ENCODE measurements around the gene EXOC3L2. TPM values are rescaled to one million over a fixed set of nuclear protein-coding genes. Genes with fewer than 3 reads are reported as not detected.
"Not testable (repeated sequence)": the region's sequence is repeated elsewhere in the genome, so short reads cannot be mapped to it uniquely, and the experiment has no call there.

The EXOC3L2 gene
- total RNA-seq, 1 donor = 0.31 TPM

DNA sequence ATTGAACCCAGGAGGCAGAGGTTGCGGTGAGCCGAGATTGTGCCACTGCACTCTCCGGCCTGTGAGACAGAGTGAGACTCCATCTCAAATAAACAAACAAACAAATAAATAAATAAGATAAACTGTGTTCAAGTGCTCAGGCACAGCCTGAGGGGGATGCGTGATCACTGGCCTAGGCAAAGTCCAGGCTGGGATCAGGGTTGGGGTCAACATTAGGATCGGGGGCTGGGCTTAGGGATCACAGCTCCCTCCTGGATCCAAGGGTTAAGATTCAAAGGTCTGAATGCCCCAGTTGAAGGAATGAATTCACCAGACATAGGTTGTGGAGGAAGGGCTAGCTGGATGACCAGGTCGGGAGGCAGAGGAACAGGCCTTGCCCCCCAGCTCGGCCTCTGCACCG is 1.9 kb upstream of the EXOC3L2 start:
- Histone ChIP-seq H3K4me1 (ENCODE audit: insufficient read depth, low read length) (peaks cover 19% of the 10 kb centered on the region), H3K9me3 (ENCODE audit: low read depth, low read length) (no peaks in the 10 kb centered on the region), H3K4me3 (ENCODE audit: low read length) (no peak overlapping the region), H3K27me3 (ENCODE audit: insufficient read depth, low read length) (no peaks in the 10 kb centered on the region)

DNA sequence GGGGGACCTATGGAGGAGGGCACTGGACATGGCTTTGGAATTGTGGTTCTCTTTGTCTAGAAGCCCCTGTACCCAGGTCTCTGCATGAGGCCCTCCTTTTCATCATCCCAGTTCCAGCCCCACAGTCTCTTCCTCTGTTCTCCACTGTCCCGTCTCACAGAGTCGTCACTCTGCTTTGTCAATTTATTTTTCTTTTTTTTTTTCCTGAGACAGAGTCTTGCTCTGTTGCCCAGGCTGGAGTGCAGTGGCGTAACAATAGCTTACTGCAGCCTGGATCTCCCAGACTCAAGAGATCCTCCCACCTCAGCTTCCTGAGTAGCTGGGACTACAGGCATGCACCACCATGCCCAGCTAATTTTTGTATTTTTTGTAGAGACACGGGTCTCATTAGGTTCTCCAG is 619 bp upstream of the EXOC3L2 start:
- Histone ChIP-seq H3K27me3 (ENCODE audit: insufficient read depth, low read length) (no peaks in the 10 kb centered on the region), H3K4me1 (ENCODE audit: insufficient read depth, low read length) (peaks cover 15% of the 10 kb centered on the region), H3K4me3 (ENCODE audit: low read length) (no peak overlapping the region), H3K9me3 (ENCODE audit: low read depth, low read length) (no peaks in the 10 kb centered on the region)

GRCh38 chr19:45244133-45244794 is 943 bp downstream of the EXOC3L2 start:
- Histone ChIP-seq H3K27me3 (ENCODE audit: insufficient read depth, low read length) (no peaks in the 10 kb centered on the region), H3K9me3 (ENCODE audit: low read depth, low read length) (no peaks in the 10 kb centered on the region), H3K4me3 (ENCODE audit: low read length) (no peak overlapping the region), H3K4me1 (ENCODE audit: insufficient read depth, low read length) (peaks cover 9% of the 10 kb centered on the region)

- no peaks in the 10 kb centered on the region for H3K9me3 ChIP-seq (ENCODE audit: low read depth, low read length)
- H3K27me3 ChIP-seq (ENCODE audit: insufficient read depth, low read length) = no peaks in the 10 kb centered on the region
- no peak overlapping the region for H3K4me3 ChIP-seq (ENCODE audit: low read length)
- H3K4me1 ChIP-seq (ENCODE audit: insufficient read depth, low read length) = peaks cover 2% of the 10 kb centered on the region
These were observed 2.0 kb downstream of the EXOC3L2 start for GRCh38 chr19:45243144-45243732.

DNA sequence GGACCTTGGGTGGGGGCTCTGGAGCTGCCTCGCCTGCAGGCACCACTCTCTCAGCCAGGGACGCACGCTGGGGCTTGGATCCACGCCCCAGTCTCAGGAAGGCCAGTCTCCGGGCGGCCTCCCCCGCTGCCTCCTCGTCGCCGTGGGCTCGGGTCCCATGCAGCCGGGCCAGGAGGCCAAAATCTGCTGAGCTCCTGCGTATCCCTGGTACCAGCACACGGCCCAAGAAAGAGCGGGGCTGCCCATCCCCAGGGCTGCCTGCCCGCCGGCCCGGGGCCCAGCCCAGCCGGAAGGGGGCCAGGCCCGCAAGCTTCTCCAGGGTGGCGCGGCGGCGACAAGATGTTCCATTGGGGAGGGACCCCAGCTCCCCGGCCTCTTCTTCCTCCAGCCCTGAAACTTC is 6.7 kb downstream of the EXOC3L2 start:
- no peaks in the 10 kb centered on the region for H3K9me3 ChIP-seq (ENCODE audit: low read depth, low read length)
- H3K4me1 ChIP-seq (ENCODE audit: insufficient read depth, low read length) = peaks cover 5% of the 10 kb centered on the region
- H3K27me3 ChIP-seq (ENCODE audit: insufficient read depth, low read length) = peaks cover under 1% of the 10 kb centered on the region
- H3K4me3 ChIP-seq (ENCODE audit: low read length) = no peak overlapping the region

DNA sequence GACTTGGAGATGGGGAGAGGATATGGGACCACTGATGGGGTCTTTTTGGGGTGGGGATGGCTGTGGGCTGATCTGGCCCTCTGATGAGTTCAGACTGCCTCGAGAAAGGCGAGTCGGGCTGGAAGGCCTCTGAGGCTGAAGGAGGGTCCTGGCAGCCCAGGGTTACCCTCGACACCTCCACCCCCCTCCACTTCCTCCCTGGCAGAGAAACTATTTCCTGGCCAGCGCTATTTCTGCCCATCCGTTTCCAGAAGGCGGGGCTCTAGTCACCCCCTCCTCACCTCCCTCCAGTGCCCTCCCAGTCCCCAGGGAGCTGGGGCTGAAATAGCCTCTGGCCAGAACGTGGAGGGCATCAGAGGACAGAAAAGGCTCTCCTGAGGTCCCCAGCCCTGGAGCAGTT is 9.7 kb downstream of the EXOC3L2 start:
- Histone ChIP-seq H3K4me1 (ENCODE audit: insufficient read depth, low read length) (peaks cover 5% of the 10 kb centered on the region), H3K27me3 (ENCODE audit: insufficient read depth, low read length) (peaks cover 4% of the 10 kb centered on the region), H3K4me3 (ENCODE audit: low read length) (no peak overlapping the region), H3K9me3 (ENCODE audit: low read depth, low read length) (no peaks in the 10 kb centered on the region)

DNA sequence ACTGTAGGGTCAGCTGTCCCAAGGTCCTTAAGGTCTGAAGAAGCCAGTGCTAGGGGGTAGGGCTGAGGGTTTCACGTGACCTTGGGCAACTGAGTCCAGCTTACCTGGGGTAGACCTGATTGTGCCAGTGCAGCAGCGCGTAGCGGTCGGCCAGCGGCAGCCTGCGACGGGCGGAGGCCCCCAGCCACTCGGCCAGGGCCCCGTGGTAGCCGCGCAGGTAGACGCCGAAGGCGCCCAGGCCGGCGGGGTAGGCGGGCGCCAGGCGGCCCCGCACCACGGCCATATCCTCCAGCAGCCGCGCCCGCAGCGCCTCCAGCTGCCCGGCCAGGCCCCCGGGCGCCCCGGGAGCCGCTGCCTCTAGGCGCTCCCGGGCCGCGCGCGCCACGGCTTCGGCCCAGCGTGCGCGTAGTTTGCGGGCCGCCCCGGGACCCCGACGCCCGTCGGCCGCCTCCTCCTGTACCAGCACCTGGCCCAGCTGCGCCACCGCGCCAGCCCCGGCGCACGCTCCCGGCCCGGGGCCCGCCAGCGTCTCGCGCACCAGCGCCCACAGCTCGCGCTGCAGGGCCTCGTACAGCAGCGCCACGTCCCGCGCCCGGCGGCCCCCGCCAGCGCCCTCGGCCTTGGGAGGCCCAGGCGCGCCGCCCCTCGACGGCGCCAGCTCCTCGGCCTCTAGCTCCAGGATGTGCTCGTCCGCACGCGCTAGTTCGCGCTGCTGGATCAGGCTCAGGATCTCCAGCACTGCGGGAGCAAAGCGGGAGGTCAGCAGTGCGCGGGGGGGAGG is 10.9 kb downstream of the EXOC3L2 start:
- Histone ChIP-seq H3K27me3 (ENCODE audit: insufficient read depth, low read length) (peaks cover 4% of the 10 kb centered on the region), H3K4me3 (ENCODE audit: low read length) (no peak overlapping the region), H3K4me1 (ENCODE audit: insufficient read depth, low read length) (peaks cover 5% of the 10 kb centered on the region), H3K9me3 (ENCODE audit: low read depth, low read length) (no peaks in the 10 kb centered on the region)

DNA sequence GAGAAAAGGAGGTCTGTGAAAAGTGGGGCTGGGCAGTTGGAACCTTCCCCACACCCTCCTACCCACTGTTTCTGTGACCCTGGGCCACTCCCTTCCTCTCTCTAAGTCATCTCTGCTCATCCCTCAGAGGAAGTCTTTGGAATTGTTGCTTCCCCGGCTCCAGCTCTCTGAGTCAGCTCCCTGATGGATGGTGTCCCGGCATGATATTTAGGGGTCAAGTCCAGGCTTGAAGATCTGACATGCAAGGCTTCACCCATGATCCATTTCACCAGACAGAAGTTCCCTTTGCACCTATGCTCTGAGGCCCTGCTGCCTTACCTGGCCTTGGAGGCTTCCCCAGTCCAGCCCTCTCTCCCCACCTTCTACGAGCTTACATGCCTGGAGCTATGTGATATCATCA is 13.3 kb downstream of the EXOC3L2 start:
- Histone ChIP-seq H3K4me3 (ENCODE audit: low read length) (no peak overlapping the region), H3K4me1 (ENCODE audit: insufficient read depth, low read length) (peaks cover 5% of the 10 kb centered on the region), H3K27me3 (ENCODE audit: insufficient read depth, low read length) (peaks cover 4% of the 10 kb centered on the region), H3K9me3 (ENCODE audit: low read depth, low read length) (no peaks in the 10 kb centered on the region)

GRCh38 chr19:45229056-45229455 is 16.2 kb downstream of the EXOC3L2 start:
- not testable (repeated sequence) for H3K4me1 ChIP-seq (ENCODE audit: insufficient read depth, low read length); H3K4me3 ChIP-seq (ENCODE audit: low read length); H3K9me3 ChIP-seq (ENCODE audit: low read depth, low read length); H3K27me3 ChIP-seq (ENCODE audit: insufficient read depth, low read length)

GRCh38 chr19:45224645-45225044 is 20.6 kb downstream of the EXOC3L2 start:
- no peaks in the 10 kb centered on the region for H3K9me3 ChIP-seq (ENCODE audit: low read depth, low read length)
- H3K4me1 ChIP-seq (ENCODE audit: insufficient read depth, low read length) = no peaks in the 10 kb centered on the region
- no peak overlapping the region for H3K4me3 ChIP-seq (ENCODE audit: low read length)
- H3K27me3 ChIP-seq (ENCODE audit: insufficient read depth, low read length) = no peaks in the 10 kb centered on the region

- Histone ChIP-seq H3K9me3 (ENCODE audit: low read depth, low read length) (no peaks in the 10 kb centered on the region), H3K4me1 (ENCODE audit: insufficient read depth, low read length) (no peaks in the 10 kb centered on the region), H3K27me3 (ENCODE audit: insufficient read depth, low read length) (no peaks in the 10 kb centered on the region), H3K4me3 (ENCODE audit: low read length) (no peak overlapping the region)
These were observed 21.3 kb downstream of the EXOC3L2 start for GRCh38 chr19:45223879-45224278.

DNA sequence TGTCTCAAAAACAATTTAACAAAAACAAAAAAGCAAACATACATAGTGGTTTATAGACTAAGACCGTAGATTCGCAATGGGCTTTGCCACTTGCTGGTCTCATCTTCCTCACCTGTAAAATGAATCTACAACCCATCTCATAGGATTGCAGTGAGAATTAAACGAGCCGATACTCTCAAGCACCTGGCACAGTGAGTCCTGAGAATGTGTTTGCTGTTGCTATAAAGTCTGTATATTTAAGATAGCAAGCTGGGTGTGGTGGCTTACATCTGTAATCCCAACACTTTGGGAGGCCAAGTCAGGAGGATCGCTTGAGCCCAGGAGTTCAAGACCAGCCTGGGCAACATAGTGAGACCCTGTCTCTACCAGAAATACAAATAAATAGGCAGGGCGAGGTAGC is 22.5 kb downstream of the EXOC3L2 start:
- peaks cover 3% of the 10 kb centered on the region for H3K27me3 ChIP-seq (ENCODE audit: insufficient read depth, low read length)
- H3K4me1 ChIP-seq (ENCODE audit: insufficient read depth, low read length) = no peaks in the 10 kb centered on the region
- no peak overlapping the region for H3K4me3 ChIP-seq (ENCODE audit: low read length)
- H3K9me3 ChIP-seq (ENCODE audit: low read depth, low read length) = no peaks in the 10 kb centered on the region

DNA sequence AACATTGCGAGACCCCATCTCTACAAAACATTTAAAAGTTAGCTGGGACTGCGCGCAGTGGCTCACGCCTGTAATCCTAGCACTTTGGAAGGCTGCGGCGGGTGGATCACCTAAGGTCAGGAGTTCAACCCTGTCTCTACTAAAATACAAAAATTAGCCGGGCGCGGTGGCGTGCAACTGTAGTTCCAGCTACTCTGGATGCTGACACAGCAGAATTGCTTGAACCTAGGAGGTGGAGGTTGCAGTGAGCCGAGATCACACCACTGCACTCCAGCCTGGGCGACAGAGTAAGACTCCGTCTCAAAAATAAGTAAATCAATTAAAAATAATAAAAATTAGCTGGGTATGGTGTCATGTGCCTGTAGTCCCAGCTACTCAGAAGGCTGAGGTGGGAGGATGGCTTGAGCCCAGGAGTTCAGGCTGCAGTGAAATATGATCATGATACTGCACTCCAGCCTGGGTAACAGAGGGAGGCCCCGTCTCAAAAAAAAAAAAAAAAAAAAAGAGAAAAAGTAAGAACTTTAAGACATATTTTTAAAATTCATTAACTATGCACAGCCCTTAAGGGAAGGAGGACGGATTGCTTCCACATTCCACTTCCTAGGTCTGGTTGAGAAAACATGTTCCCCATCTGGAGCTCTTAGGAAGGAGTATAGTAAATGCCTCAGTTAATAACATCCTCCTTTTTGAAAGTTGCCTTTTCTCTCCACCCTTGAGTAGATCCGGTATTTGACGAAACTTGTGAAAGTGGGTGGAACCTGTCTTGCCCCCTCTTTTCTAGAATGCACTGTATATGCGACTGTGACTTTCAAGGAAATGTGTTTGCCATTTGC is 26.1 kb downstream of the EXOC3L2 start:
- Histone ChIP-seq H3K27me3 (ENCODE audit: insufficient read depth, low read length) (peaks cover 13% of the 10 kb centered on the region), H3K9me3 (ENCODE audit: low read depth, low read length) (no peaks in the 10 kb centered on the region), H3K4me3 (ENCODE audit: low read length) (no peak overlapping the region), H3K4me1 (ENCODE audit: insufficient read depth, low read length) (no peaks in the 10 kb centered on the region)

DNA sequence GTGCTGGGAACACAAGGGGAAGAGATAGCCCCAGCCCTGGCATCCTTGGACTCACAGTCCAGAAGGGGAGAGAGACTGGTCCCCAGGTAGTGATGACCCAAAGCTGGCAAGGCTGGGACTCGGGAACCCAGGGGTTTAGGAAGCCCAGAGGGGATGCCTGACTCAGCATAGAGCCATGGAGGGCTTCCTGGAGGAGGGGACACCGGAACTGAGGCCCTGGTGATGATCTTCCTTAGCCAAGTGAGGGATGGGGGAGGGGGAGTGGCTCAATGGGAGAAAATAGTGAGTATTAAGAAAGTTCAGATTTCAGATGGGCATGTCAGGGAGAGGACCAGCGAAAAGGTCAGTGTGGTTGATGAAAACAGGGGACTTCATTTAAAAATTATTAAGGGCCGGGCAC is 26.8 kb downstream of the EXOC3L2 start:
- no peaks in the 10 kb centered on the region for H3K9me3 ChIP-seq (ENCODE audit: low read depth, low read length)
- H3K4me3 ChIP-seq (ENCODE audit: low read length) = no peak overlapping the region
- H3K27me3 ChIP-seq (ENCODE audit: insufficient read depth, low read length) = peaks cover 13% of the 10 kb centered on the region
- H3K4me1 ChIP-seq (ENCODE audit: insufficient read depth, low read length) = no peaks in the 10 kb centered on the region

- no peaks in the 10 kb centered on the region for H3K4me1 ChIP-seq (ENCODE audit: insufficient read depth, low read length)
- peaks cover 13% of the 10 kb centered on the region for H3K27me3 ChIP-seq (ENCODE audit: insufficient read depth, low read length)
- no peak overlapping the region for H3K4me3 ChIP-seq (ENCODE audit: low read length)
- no peaks in the 10 kb centered on the region for H3K9me3 ChIP-seq (ENCODE audit: low read depth, low read length)
These were observed 27.3 kb downstream of the EXOC3L2 start for GRCh38 chr19:45217957-45218334.

Data from mononuclear cell (primary cell).